GM12864 (cell line): Measurements from ENCODE around the gene CRYBB2.

Experiments used
- DNase-seq: peaks from one replicate; pipeline ENCODE4 v3.0.0-alpha.2; 2011; ENCODE audit warnings: low read depth
- H3K4me3 ChIP-seq: 2 replicates; pipeline ENCODE4 v1.5.1; 2011; ENCODE audit warnings: mild to moderate bottlenecking, low read depth, low read length, control low read depth
- TF ChIP-seq, protein P1 (sequence below): IDR thresholded peaks from 2 replicates; pipeline ENCODE4 v1.5.1; 2011; ENCODE audit warnings: low read depth, mild to moderate bottlenecking, moderate library complexity, low read length, control low read depth, inconsistent platforms; ENCODE audit errors: missing control alignments

Gene CRYBB2, protein sequence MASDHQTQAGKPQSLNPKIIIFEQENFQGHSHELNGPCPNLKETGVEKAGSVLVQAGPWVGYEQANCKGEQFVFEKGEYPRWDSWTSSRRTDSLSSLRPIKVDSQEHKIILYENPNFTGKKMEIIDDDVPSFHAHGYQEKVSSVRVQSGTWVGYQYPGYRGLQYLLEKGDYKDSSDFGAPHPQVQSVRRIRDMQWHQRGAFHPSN

DNA sequence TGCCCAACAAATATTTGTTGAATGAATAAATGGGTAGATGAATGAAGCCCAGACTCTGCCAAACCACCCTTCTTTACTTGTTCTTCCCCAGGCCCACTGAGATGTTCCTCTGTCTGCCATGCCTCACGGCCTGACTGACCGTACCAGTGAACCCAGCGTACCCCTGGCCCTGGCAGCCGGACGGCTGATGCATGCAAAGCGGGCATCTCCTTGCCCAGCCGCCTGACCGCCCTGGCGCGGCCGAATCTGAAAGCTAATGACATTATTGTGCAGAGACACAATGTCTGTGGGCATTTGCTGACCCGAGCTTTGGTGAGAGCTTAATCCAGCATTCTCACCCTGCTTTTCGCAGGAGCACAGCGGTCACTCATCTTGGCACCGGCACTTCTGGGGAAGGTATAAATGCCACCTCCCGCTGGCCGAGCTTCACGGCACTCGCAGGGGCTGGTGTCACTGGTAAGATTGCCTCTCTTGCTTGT is at the start of gene CRYBB2:
Gene CRYBB2 (plus strand): TSS at position 429 of the 479 bp plus-strand sequence. CDS start 1,791 bp downstream, outside the sequence.
- no peak for DNase-seq
- TF ChIP-seq, protein P1, sequence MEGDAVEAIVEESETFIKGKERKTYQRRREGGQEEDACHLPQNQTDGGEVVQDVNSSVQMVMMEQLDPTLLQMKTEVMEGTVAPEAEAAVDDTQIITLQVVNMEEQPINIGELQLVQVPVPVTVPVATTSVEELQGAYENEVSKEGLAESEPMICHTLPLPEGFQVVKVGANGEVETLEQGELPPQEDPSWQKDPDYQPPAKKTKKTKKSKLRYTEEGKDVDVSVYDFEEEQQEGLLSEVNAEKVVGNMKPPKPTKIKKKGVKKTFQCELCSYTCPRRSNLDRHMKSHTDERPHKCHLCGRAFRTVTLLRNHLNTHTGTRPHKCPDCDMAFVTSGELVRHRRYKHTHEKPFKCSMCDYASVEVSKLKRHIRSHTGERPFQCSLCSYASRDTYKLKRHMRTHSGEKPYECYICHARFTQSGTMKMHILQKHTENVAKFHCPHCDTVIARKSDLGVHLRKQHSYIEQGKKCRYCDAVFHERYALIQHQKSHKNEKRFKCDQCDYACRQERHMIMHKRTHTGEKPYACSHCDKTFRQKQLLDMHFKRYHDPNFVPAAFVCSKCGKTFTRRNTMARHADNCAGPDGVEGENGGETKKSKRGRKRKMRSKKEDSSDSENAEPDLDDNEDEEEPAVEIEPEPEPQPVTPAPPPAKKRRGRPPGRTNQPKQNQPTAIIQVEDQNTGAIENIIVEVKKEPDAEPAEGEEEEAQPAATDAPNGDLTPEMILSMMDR = no peak
- no peak within 1 kb of the TSS for H3K4me3 ChIP-seq

DNA sequence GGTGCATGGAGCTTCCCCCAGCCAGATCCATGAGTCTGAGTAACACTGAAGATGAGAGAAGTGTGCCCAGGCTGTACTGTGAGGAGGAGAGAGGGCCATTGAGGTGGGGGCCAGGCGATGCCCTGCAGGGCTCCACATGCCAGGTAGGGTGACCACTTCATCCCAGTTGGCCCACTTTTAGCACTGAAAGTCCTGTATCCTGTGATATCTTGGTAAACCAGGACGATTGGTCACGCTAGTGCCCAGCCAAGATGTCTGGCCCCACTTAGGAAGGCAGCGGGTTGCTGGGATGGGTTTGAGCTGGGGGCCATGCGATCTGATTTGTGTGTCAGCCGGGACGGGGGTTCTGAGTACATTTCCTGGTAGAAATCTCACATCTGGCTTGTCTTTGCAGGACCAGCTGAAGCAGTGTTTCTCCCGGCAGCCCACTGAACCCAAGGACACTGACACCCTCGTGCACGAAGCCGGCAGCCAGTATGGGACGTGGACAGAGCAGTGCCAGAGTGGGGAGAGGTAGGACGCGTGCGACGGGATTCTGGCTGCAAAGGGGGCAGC is 48.9 kb upstream of the CRYBB2 start:
- no peak for DNase-seq
- H3K4me3 ChIP-seq = no peak overlapping the region
- TF ChIP-seq, protein P1 = no peak

DNA sequence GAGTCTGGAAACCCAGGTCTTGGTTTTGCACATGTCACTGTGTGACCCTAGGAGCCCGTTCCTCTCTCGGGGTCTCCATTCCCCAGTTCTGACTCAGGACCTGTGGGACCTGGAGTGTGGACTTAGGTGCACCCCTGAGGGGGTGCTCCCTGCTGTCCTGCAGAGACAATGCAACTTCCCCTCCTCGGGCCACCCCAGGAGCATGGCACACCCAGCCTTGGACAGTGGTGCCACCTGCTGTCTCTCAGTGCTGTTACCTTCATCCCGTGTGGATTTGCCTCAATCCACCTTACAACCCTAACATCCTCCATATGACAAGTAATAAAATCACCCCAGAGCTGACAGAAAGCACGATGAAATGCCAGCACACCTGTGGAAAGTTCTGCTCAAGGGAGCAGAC is 47.3 kb upstream of the CRYBB2 start:
- TF ChIP-seq, protein P1 = peak; percentile 38
- no peak for DNase-seq
- no peak overlapping the region for H3K4me3 ChIP-seq

DNA sequence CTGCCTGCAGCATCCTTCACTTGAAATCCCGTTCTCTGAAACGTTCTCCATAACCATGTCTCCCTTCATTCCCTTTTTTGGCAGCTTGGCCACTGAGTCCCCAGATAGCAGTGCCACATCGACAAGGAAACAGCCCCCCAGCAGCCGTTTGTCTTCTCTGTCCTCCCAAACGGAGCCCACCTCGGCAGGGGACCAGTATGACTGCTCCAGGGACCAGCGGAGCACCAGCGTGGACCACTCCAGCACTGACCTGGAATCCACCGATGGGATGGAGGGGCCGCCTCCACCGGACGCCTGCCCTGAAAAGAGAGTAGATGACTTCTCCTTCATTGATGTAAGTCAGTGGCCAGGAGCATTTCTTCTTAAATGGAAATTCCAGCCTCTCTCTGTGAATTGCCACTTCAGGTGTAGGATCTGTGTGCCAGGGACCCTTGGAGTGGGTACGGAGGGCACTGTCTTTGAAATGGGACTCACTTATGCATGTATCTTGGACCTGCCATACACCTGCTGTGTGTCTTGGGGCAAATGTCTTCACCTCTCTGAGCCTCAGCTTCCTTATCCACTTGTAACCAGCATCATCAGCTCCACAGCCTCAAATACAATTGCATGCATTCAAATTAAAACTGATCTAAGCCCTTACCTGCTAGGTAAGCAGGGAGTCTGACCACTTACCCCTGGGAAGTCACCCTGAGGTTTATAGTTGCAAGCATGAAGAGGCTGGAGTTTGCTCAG is 45.1 kb upstream of the CRYBB2 start:
- DNase-seq = no peak
- TF ChIP-seq, protein P1 = no peak
- no peak overlapping the region for H3K4me3 ChIP-seq

DNA sequence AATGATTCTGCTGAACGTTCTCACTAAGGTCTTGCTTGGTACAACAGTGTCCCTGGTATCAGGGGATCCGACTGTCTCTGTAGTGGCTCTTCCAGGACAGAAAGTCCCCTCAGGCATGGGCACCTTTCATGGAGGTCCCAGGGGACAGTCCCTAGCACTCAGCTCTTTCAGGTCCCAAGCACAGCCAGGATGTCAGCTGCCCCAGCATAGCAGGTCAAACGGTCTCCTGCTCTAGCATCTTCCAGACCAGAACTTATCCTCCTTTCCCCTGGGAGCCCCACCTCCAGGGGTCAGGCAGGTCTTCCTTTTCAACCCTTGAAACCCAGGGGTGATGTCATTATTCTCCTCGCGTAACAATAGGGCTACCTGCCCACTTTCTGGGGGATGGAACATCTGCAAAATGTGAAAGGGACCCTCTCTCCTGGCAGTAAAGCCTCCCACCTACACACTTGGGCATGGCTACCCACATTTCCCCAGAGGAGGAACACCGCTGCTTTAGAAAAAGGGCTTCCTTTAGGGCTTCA is 44.5 kb upstream of the CRYBB2 start:
- no peak overlapping the region for H3K4me3 ChIP-seq
- no peak for DNase-seq
- TF ChIP-seq, protein P1 = no peak

DNA sequence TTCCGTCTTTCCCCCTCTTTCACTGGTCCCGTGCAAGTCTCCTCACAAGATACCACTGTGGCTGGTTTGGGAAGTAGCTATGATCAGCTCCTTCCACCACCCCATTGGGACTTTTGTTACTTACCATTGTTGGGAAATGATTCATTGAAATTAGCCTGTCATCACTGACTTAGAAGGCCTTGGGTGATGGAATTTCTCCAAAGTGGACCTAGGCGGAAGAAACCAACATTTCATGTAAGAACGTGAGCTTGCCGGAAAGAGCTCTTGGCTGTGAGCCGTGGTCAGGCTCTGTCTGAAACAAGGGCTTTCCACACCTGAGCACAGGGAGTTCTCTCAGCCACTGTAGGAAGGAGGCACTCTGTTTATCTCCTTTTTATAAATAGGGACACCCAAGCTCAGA is 43.3 kb upstream of the CRYBB2 start:
- no peak overlapping the region for H3K4me3 ChIP-seq
- DNase-seq = no peak
- TF ChIP-seq, protein P1 = no peak
